GM19328 (cell line): ENCODE measurements around the gene NHLH1.
A peak's percentile ranks its signal among the peaks of the same experiment; 100 is the strongest.

ENCODE experiments used
- ATAC-seq: cut with Tn5 transposase; IDR thresholded peaks from one replicate; pipeline ENCODE4 v1.9.1; 2021; ENCODE audit warnings: mild to moderate bottlenecking, moderate library complexity; ENCODE audit not compliant: unreplicated experiment

NHLH1 gene

GRCh38 chr1:160366731-160367515, at the start of gene NHLH1:
Gene NHLH1, plus strand, starts transcription at chr1:160367071. Its CDS starts 3,661 bp downstream, at chr1:160370732.
- no peak for ATAC-seq

- no peak for ATAC-seq
These were observed 44.0 kb upstream of the NHLH1 start for GRCh38 chr1:160322831-160323230.

- no peak for ATAC-seq
These were observed 41.6 kb upstream of the NHLH1 start for GRCh38 chr1:160325252-160325651.

- no peak for ATAC-seq
These were observed 40.5 kb upstream of the NHLH1 start for GRCh38 chr1:160326418-160326817.

- no peak for ATAC-seq
These were observed 38.7 kb upstream of the NHLH1 start for GRCh38 chr1:160328184-160328583.

GRCh38 chr1:160330119-160330518, 36.8 kb upstream of the NHLH1 start:
- no peak for ATAC-seq

GRCh38 chr1:160332516-160332915, 34.4 kb upstream of the NHLH1 start:
- no peak for ATAC-seq

GRCh38 chr1:160338580-160338979, 28.3 kb upstream of the NHLH1 start:
- no peak for ATAC-seq

- ATAC-seq, result no peak
These were observed 26.7 kb upstream of the NHLH1 start for GRCh38 chr1:160340146-160340545.

GRCh38 chr1:160340866-160341265, 26.0 kb upstream of the NHLH1 start:
- ATAC-seq, result no peak

GRCh38 chr1:160342526-160342925, 24.3 kb upstream of the NHLH1 start:
- ATAC-seq, result no peak

- ATAC-seq, result peak; percentile 91
These were observed 23.7 kb upstream of the NHLH1 start, which contains the start of the genes COPA and NCSTN for GRCh38 chr1:160342953-160343869. Gene COPA, minus strand, starts transcription at chr1:160343250. Its CDS starts 80 bp downstream, at chr1:160343170. Gene NCSTN, plus strand, starts transcription at chr1:160343383. Its CDS starts 14 bp downstream, at chr1:160343397.

GRCh38 chr1:160344241-160344640, 22.6 kb upstream of the NHLH1 start:
- ATAC-seq, result no peak

- no peak for ATAC-seq
These were observed 21.9 kb upstream of the NHLH1 start for GRCh38 chr1:160344936-160345335.

GRCh38 chr1:160346463-160346862, 20.4 kb upstream of the NHLH1 start:
- no peak for ATAC-seq

GRCh38 chr1:160346958-160347357, 19.9 kb upstream of the NHLH1 start:
- no peak for ATAC-seq

GRCh38 chr1:160351629-160352028, 15.2 kb upstream of the NHLH1 start:
- no peak for ATAC-seq

- no peak for ATAC-seq
These were observed 14.3 kb upstream of the NHLH1 start for GRCh38 chr1:160352555-160352954.

GRCh38 chr1:160353223-160353622, 13.6 kb upstream of the NHLH1 start:
- ATAC-seq, result no peak

- ATAC-seq, result no peak
These were observed 12.4 kb upstream of the NHLH1 start for GRCh38 chr1:160354388-160354985.

GRCh38 chr1:160357286-160358002, 9.4 kb upstream of the NHLH1 start:
- ATAC-seq, result no peak
